ENCODE data around the gene NPIPB4. TPM values are rescaled to one million over a fixed set of nuclear protein-coding genes. Genes with fewer than 3 reads are reported as not detected.
"Not testable (repeated sequence)": the region's sequence is repeated elsewhere in the genome, so short reads cannot be mapped to it uniquely, and the experiment has no call there.

NPIPB4 gene
- total RNA-seq: 6.8 and 34.1 TPM in 2 replicates

DNA sequence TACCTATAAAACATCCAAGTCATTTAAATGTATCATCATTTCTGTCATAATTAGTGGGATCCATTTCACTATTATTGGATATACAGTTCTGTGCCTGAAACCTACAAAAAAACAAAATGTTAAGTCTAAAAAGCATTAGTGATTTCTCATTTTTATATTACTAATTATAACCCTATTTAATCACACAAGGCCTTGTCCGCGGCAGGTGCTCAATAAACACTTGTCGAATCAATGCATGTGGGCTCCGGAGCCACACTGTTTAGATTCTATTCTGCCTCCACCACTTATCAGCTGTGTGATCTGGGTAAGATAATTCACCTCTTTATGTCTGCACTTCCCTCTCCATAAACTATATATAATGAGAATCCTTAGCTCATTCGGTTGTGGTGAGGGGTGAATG is at the start of gene NPIPB4:
Gene NPIPB4, minus strand, starts transcription at position 101 of the 400 bp plus-strand sequence. CDS start 378 bp downstream, outside the sequence.
- not testable (repeated sequence) for DNase-seq (ENCODE audit: low read depth)

DNA sequence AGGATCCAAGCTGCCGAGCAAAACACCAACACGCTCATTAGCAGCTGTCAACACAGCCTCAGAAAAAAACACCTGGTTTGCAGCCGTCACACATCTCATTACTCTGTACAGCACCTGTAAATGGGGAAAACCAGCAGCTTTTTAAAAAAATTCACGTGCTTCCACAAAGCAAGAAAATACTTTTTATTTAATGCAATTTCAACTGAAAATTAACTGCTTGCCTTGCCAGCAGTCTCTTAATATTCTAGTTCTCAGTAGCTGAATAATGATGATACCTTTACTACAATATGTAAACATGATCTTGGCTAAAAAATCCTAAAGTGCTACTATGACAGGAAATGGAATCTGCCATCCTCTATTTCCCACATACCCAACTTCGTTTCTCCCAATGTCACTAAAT is 41.4 kb upstream of the NPIPB4 start:
- not testable (repeated sequence) for DNase-seq (ENCODE audit: low read depth)

DNA sequence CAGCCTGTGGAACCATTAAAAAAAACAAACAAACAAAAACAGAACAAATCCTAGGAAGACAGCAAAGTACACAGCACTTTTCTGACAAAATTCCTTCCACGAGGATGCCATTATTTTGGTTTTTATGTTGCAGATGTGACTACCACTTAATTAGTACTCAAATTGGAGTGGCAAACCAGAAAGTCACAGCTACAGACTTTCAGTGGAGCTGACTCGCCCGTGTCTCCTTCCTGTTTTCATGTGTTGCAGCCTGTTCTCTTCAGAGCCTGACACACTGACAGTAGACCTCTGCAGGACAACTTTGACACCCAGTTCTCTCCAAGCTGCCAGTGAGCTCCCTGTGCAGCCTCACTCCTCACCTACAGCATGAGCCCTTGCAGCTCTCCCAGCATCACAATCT is 24.4 kb upstream of the NPIPB4 start:
- peak; percentile 6 for DNase-seq (ENCODE audit: low read depth)

DNA sequence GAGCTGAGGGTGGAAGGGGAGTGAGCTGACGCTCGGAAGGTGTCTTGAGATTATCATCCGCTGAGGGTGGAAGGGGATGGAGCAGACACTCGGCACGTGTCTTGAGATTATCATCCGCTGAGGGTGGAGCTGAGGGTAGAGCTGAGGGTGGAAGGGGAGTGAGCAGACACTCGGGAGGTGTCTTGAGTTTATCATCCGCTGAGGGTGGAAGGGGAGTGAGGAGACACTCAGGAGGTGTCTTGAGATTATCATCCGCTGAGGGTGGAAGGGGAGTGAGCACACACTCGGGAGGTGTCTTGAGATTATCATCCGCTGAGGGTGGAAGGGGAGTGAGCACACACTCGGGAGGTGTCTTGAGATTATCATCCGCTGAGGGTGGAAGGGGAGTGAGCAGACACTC is 20.4 kb downstream of the NPIPB4 start:
- not testable (repeated sequence) for DNase-seq (ENCODE audit: low read depth)

DNA sequence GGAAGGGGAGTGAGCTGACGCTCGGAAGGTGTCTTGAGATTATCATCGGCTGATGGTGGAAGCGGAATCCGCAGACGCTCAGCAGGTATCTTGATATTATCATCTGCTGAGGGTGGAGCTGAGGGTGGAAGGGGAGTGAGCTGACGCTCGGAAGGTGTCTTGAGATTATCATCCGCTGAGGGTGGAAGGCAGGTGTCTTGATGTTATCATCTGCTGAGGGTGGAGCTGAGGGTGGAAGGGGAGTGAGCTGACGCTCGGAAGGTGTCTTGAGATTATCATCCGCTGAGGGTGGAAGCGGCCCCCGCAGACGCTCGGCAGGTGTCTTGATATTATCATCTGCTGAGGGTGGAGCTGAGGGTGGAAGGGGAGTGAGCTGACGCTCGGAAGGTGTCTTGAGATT is 21.2 kb downstream of the NPIPB4 start:
- DNase-seq (ENCODE audit: low read depth): not testable (repeated sequence)

DNA sequence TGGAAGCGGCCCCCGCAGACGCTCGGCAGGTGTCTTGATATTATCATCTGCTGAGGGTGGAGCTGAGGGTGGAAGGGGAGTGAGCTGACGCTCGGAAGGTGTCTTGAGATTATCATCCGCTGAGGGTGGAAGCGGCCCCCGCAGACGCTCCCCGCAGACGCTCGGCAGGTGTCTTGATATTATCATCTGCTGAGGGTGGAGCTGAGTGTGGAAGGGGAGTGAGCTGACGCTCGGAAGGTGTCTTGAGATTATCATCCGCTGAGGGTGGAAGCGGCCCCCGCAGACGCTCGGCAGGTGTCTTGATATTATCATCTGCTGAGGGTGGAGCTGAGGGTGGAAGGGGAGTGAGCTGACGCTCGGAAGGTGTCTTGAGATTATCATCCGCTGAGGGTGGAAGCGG is 21.8 kb downstream of the NPIPB4 start:
- not testable (repeated sequence) for DNase-seq (ENCODE audit: low read depth)

DNA sequence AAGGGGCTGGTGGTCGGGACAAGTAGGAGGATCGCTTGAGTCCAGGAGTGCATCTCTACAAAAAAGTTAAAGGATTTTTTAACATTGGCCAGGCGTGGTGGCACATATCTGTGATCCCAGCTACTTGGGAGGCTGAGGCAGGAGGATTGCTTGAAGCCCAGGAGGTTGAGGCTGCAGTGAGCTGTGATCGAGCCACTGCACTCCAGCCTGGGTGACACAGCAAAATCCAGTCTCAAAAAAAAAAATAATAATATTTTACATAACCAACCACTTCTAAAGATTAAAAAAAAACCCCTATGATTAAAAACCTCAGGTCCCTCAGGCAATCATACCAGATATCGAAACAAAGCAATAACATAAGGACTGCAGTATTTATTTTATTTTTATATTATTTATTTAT is 23.3 kb downstream of the NPIPB4 start:
- DNase-seq (ENCODE audit: low read depth): not testable (repeated sequence)

DNA sequence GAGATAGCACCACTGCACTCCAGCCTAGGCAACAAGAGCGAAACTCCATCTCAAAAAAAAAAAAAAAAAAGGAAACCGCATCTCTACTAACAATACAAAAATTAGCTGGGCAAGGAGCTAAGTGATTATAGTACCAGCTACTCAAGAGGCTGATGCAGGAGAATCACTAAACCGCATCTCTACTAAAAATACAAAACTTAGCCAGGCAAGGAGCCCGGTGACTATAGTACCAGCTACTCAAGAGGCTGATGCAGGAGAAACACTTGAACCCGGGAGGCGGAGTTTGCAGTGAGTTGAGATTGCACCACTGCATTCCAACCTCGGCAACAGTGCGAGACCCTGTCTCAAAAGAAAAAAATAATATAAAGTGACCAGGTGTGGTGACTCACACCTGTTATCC is 27.6 kb downstream of the NPIPB4 start:
- DNase-seq (ENCODE audit: low read depth): not testable (repeated sequence)

DNA sequence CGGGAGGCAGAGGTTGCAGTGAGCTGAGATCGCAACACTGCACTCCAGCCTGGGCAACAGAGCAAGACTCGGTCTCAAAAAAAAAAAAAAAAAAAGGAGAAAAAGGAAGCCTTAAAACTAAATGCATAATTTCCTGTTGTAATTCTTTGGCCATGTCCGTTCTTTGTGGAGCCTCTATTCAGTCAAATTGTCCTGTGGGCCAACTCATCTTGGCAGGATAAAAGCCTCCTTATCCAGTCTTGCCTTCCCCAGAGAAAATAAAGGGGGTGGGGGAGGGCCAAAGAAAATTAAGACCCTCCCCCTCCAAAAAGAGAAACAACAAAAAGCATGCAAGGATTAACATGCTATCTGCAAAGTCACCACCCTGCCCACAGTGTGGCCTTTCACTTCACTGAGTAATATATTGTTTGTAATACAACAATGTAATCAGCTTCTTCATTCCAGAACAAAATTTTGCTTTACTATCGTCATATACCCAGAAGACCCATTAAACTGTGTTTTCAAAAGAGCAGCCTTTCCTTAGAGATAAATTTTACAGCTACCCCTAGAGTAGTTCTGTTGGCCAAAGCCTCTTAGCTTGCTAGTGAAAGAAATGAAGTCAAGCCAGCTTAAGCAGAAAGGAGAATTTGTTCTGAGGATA is 31.4 kb downstream of the NPIPB4 start:
- not testable (repeated sequence) for DNase-seq (ENCODE audit: low read depth)

DNA sequence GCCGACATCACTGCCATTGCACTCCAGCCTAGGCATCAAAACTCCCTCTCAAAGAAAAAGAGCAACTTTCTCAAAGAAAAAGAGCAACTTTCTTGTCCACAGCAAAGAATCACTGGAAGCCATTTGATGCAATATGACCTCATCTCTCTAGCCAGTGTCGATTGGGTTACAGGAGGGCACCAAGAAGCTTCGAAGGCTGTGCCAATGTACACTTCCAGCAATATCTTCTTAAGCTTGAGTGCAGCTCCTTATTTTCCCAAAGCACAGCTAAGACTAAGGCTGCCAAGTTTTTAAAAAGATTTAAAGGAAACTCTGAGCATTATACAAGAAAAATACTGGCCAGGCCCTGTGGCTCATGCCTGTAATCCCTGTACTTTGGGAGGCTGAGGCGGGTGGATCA is 32.0 kb downstream of the NPIPB4 start:
- not testable (repeated sequence) for DNase-seq (ENCODE audit: low read depth)

DNA sequence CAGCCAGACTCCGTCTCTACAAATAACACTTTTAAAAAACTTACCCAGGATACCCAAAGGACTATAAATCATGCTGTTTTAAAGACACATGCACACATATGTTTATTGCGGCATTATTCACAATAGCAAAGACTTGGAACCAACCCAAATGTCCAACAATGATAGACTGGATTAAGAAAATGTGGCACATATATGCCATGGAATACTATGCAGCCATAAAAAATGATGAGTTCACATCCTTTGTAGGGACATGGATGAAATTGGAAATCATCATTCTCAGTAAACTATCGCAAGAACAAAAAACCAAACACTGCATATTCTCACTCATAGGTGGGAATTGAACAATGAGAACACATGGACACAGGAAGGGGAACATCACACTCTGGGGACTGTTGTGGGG is 34.3 kb downstream of the NPIPB4 start:
- not testable (repeated sequence) for DNase-seq (ENCODE audit: low read depth)

DNA sequence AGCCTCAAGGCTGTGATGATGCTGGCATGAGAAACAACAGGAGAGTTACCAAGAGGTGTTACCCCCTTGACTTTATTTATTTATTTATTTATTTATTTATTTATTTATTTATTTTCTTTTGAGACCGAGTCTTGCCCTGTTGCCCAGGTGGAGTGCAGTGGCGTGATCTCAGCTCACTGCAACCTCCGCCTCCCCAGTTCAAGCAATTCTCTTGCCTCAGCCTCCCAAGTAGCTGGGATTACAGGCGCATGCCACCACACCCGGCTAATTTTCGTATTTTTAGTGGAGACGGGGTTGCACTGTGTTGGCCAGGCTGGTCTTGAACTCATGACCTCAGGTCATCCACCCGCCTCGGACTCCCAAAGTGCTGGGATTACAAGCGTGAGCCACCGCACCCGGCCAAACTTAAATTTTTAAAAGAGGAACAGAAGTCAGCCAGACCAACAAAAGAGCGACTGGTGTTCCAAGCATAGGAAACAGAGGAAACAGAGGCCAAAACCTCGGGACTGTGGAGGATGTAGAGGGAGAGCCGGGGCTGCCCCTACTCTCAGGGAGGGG is 36.6 kb downstream of the NPIPB4 start:
- DNase-seq (ENCODE audit: low read depth): not testable (repeated sequence)

DNA sequence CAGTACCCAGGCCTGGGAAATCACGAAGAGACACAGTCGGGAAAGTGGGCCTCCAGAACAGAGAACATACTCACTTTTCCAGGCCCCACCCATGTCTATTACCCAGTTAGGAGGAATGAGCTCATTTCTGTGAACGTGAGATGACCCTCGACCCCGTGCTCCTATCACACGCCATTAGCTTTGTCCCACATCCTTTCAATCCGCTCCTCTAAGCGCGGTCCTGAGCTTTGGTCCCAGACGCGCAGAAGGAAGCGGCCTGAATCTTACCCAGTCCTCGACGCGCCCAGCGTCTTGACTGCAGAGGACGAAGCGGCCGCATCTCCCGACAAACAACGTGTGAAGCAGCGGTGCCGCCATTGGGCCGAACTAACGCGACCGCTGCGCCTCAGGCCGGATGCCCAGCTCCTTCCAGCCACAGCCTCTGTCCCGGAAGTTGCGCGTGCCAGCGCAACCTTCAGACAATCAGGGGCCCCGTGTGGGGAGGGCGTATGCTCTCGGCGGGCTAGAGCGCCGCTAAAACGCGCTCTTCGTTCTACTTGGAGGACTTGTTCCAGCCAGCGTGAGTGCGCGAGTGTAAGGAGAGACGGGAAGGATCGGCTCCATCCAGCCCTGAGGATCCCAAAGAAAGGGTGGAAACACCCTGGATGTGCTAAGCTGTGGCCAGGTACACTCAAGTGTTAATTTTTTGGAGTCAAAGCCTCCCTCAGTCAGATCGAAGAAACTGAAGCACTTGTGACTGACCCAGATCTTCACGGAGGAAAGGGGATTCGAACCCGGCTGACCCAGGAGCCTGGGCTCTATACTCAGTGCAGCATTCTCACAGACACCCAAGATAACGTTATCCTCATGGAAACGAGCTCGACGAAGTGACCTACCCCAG is 37.3 kb downstream of the NPIPB4 start:
- peak; percentile 33 for DNase-seq (ENCODE audit: low read depth)

DNA sequence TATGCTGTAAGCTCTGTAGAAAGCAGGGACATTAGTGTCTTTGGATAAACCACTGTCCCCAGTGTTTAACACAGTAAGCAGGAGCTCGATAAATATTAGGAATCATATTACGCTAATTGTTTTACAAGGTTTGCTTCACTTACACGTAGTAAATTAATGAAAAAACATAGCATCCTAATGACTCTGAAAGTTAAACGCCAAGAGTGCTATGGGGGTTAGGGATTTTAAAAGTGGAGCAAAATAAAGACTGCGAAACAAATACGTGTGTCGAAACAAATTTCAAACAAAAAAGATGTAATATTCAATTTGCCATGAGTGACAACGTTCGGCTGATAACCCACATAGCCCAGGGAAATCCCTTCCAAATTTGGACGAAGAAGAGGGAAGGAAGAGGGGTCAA is 37.9 kb downstream of the NPIPB4 start:
- DNase-seq (ENCODE audit: low read depth): not testable (repeated sequence)

DNA sequence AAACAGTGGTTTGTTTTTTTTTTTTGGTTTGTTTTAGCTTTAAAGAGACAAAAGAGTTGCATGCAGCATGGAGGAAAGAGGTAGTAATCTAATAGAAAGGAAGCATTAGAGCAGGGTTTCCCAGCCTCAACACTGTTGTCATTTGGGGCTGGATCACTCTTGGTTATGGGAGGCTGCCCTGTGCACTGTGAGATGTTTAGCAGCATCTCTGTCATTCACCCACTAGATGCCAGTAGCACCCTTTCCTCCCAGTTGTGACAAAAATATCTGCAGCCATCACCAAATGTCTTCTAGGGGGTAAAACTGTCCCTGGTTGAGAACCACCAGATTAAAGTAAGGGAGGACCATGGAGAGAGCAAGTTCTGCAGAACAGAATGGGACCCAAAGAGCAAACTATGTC is 40.5 kb downstream of the NPIPB4 start:
- not testable (repeated sequence) for DNase-seq (ENCODE audit: low read depth)

DNA sequence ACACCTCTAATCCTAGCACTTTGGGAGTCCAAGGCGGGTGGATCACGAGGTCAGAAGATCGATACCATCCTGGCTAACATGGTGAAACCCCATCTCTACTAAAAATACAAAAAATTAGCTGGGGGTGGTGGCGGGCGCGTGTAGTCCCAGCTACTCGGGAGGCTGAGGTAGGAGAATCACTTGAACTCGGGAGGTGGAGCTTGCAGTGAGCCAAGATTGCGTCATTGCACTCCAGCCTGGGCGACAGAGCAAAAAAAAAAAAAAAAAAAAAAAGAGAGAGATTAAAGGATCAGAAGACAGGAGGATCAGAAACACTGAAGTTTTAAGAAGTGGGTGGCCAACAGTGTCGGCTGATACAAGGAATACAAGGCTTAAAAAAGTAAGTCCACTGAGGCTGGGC is 41.9 kb downstream of the NPIPB4 start:
- DNase-seq (ENCODE audit: low read depth): not testable (repeated sequence)

DNA sequence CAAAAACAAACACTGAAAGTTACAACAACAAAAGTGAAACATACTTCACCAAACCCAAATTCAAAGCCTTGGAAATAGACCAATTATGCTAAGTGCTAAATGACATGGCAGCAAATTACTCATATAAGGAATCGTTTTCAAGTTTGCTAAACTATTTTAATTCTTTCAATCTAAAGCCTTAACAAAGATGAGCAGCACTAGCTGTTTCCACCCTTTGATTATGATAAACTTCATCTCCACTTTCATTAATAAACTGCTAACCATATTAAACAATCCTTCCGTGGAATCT is 55.2 kb downstream of the NPIPB4 start:
- DNase-seq (ENCODE audit: low read depth): not testable (repeated sequence)

DNA sequence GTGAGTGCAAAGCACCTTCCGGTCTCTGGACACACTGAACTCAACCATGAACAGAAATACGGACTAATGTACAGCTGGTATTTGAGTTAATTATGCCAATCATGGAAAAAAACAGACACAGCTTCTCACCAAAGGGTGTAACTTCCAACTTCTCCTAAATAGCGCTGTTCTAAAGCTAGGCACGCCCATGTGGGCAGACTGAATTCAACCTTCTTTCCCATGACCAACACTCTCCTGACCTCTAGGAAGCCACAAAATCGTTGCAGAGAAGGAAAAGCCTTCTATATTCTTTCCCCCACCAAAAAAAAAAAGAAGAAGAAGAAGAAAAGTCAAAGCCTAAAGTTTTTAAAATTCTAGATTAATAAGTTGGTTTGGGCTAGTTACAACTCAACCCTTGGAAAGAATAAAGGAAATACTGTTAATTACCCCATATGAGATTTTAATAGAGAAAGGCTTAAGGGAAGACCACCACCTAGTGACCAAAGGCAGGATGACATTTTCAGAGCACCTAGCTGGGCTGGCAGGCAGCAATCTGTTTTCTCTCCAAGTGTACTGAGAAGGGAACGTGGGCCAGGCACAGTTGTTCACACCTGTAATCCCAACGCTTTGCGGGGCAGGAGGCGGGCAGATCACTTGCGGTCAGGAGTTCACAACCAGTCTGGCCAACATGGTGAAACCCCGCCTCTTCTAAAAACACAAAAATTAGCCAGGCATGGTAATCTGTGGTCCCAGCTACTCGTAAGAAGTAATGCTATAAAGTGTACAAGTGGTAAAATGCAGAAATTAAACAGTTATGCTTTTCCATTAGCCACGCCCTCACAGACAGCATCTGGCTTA is 55.8 kb downstream of the NPIPB4 start:
- DNase-seq (ENCODE audit: low read depth): peak; percentile 52

DNA sequence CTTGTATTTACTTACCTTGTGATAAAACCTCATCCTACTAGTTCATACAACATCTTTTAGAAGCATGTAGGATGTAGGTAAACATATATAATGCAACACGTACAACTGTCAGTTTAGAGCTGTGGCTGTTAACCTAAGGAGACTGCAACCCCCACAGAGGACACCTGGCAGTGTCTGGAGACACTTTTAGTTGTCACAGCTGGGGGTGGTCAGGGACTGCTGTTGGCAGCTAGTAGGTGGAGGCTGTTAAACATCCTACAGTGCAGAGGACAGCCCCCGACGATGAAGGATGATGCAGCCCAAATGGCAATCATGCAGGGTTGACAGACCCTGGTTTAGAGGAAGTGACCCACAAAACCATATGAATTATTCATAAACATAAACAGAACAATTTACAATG is 59.0 kb downstream of the NPIPB4 start:
- DNase-seq (ENCODE audit: low read depth): not testable (repeated sequence)

DNA sequence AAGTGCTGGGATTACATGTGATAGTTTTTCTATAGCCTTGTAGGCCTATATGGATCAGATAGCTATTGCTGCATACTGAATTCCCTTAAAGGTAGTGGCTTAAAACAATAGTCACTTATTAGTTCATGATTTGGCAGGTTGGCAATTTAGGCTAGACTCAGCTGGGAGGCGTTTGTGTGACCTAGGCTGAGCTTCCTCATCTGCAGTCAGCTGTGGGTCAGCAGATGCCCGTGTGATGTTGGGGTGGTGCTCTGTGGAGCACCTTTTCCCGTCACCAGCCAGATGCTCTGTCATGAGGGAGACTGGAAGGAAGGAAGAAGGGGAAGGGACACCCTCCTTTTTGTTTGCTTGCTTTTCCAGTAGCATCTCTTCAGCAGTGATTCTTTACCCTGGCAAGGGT is 64.2 kb downstream of the NPIPB4 start:
- not testable (repeated sequence) for DNase-seq (ENCODE audit: low read depth)

DNA sequence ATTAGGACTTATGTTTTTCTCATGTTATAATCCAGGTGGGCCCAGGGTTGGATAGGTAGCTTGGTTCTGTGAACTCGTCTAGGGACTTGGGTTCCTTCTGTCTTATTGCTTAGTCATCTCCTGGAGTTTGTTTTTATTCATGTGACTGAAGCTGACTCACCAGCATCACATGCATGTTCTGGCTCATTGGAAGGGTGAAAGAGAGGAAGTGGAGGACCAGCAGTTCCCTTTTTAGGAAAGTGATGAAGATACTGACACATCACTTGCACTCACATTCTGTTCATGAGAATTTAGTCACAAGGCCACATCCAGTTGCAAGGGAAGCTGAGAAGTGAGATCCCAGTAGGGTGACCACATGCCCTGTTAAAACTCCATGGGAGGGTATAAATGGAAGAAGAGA is 67.0 kb downstream of the NPIPB4 start:
- not testable (repeated sequence) for DNase-seq (ENCODE audit: low read depth)
